OCI-LY1 (cell line): ENCODE data around the gene HNRNPF.

ENCODE experiments used
- CTCF ChIP-seq: fragments of 200-600 bp; sonication (generic), shearing (Covaris generic); IDR thresholded peaks from 2 replicates; pipeline ENCODE4 v1.5.1; 2017; ENCODE audit warnings: mild to moderate bottlenecking, antibody characterized with exemption, low read length, moderate library complexity, mixed read lengths
- EZH2 ChIP-seq: fragments of 200-600 bp; sonication (generic), shearing (Covaris generic); IDR thresholded peaks from 2 replicates; pipeline ENCODE4 v1.8.0; 2017; ENCODE audit warnings: borderline replicate concordance, mixed run types, mild to moderate bottlenecking, antibody characterized with exemption, low read length, moderate library complexity, mixed read lengths

GRCh38 chr10:43372765-43373361 lies 36.1 kb downstream of the HNRNPF start:
- TF ChIP-seq CTCF: no peak
- no peak for TF ChIP-seq EZH2
